HG03135 (cell line): ENCODE results near the gene TRABD.
A peak's percentile ranks its signal among the peaks of the same experiment; 100 is the strongest.
"Not testable (repeated sequence)": the region's sequence is repeated elsewhere in the genome, so short reads cannot be mapped to it uniquely, and the experiment has no call there.

Source experiments
- ATAC-seq: cut with Tn5 transposase; IDR thresholded peaks from one replicate; pipeline ENCODE4 v1.9.1; 2021; ENCODE audit warnings: mild to moderate bottlenecking, moderate library complexity; ENCODE audit not compliant: unreplicated experiment

Gene TRABD

DNA sequence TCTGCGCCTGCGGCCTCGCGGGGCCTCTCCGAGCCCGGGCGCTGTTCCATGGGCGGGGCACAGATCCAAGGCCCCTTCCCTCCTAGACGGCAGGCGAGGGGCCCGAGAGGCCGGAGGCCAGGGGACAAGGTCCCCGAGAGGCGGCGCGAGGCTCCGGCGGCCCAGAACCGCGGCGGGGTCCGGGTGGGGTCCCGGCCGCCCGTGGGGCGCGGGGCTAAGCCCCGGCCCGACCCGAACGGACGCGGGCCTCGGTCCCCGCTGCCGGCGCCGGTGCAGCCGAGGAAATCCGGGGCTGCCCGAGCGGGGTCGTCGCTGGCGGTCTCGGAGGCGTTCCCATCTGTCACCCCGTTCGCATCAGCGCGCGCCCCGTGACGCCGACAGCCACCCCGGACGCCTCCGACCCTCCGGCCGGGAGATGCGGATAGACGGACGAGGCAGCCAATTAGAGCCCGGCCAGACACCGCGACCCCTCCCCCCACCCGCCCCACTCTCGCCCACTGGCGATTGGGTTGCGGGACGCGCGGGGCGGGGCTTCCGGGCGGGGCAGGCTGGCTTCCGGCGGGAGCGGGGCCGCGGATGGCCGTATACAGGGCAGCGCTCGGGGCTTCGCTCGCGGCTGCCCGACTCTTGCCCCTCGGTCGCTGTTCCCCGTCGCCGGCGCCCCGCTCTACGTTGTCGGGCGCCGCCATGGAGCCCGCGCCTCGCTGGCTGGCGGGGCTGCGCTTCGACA, 14.9 kb downstream of the TRABD start, which contains the start of gene SELENOO:
TSS of gene SELENOO (plus strand) at position 551 of the 730 bp plus-strand sequence. CDS start at position 577, 26 bp downstream.
- ATAC-seq = peak; percentile 59

DNA sequence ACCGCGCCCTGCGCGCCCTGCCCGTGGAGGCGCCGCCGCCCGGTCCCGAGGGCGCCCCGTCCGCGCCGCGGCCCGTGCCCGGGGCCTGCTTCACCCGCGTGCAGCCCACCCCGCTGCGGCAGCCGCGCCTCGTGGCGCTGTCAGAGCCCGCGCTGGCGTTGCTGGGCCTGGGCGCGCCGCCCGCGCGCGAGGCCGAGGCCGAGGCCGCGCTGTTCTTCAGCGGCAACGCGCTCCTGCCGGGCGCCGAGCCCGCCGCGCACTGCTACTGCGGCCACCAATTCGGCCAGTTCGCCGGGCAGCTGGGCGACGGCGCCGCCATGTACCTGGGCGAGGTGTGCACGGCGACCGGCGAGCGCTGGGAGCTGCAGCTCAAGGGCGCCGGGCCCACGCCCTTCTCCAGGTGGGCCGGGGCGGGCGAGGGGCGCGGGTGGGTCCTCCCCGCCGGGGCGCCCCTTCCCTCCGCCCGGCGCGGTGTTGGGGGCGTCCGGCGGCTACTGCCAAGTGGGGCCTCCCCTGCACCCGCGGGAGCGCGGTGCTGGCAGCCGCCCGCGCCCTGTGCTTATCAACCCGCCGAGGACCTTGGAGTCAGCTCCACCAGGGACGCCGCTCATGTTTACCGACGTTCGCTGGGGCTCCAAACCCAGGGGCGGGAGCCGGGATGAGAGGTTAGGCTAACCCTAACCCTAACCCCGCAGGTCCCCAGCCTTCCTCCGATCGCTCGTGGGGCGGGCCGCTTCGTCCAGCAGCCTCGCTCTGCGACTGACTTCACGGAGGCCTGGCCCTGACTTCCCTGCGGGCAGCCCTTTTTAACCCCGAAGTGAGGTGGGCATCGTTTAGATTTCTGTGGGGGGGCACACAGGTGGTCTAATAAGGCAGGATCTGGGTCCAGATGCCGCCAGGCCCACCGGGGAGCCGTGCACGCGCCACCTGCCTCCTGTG, 15.7 kb downstream of the TRABD start:
- ATAC-seq = peak; percentile 19

DNA sequence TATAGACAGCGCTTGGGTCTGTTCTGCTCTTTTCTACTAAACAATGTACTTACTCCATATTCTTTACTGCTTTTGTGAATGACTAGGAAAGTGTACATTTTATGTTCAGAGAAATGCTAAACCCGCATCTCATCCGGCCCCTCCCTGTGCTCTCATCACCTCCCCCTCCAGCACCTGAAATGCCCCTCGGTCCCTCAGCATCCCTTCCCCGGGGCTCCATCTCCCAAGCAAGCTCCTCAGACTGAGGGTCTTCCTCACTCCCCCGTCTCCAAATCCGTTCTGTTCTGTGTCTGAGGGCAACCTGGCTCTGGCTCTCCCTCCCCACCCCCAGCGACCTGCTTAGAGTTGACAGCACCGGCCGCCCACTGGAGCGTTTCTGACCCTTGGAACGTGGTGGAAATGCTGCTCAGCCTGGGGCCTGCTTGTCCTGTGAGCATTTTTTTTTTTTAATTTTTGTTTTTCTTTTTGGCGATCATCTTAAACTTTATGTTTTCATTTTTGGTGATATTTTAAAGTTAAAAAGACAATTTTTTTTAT, 16.5 kb downstream of the TRABD start:
- ATAC-seq = no peak

DNA sequence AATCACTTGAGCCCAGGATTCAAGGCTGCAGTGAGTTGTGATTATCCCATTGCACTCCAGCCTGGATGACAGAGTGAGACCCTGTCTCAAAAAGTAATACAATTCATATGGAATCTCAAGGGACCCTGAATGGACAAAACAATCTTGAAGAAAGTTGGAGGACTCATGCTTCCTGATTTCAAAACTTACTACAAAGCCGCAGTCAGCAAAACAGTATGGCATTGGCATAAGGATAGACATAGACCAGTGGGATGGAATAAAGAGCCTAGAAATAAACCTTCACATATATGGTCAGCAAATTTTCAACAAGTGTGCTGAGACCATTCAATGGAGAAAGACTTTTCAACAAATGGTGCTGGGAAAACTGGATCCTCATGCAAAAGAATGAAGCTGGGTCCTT, 17.6 kb downstream of the TRABD start:
- ATAC-seq = no peak

DNA sequence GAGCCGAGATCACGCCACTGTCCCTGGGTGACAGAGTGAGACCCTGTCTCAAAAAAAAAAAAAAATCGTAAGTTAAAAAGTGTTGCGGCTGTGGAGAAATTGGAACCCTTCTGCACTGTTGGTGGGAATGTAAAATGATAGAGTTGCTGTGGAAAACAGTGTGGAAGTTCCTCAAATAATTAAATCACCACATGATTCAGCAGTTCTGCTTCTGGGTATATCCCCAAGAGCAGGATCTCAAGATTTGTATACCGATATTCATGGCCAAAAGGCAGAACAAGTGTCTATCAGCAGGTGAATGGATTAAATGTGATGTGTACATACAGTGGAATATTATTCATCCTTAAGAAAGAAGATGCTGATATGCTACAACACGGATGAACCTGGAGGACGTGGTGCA, 18.9 kb downstream of the TRABD start:
- ATAC-seq = no peak

DNA sequence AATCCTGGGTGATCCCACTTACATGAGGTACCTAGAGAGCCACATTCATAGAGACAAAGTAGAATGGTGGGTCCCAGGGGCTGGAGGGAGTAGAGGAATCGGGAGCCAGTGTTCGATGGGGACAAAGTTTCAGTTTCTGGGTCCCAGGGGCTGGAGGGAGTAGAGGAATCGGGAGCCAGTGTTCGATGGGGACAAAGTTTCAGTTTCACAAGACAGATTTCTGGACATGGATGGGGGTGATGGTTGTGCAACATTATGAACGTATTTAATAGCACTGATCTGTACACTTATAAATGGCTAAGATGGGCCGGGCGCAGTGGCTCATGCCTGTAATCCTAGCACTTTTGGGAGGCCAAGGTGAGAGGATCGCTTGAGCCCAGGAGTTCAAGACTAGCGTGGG, 19.3 kb downstream of the TRABD start:
- not testable (repeated sequence) for ATAC-seq

DNA sequence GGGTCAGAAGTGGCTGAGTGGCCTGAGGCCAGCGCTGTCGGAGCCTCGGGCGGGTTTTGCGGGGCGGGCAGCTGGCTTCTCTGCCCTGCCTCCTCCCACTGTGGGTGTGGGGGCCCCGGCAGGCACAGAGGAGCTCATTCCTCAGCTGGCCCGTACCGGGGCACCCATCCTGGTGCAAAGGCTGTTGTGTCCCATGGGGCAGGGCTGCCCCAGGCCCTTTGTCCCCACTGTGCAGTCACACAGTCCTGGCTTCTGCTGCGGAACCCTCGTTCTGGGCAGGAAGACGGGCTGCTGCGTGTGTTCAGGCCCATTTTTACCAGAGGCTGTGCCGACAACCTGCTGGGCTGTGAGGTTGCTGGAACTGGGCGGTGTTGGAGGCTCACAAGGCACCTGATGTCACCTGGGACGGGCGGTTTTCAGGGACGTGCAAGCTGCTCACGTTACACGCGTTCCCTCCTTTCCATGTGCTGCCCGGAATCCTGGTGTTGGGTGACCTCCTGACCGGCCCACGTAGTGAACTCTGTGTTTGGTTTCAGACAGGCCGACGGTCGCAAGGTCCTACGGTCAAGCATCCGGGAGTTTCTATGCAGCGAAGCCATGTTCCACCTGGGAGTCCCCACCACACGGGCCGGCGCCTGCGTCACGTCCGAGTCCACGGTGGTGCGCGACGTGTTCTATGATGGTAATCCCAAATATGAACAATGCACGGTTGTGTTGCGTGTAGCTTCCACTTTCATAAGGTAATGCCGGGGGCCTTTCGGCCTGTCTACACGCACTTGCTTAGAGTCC, 20.3 kb downstream of the TRABD start:
- ATAC-seq = no peak

DNA sequence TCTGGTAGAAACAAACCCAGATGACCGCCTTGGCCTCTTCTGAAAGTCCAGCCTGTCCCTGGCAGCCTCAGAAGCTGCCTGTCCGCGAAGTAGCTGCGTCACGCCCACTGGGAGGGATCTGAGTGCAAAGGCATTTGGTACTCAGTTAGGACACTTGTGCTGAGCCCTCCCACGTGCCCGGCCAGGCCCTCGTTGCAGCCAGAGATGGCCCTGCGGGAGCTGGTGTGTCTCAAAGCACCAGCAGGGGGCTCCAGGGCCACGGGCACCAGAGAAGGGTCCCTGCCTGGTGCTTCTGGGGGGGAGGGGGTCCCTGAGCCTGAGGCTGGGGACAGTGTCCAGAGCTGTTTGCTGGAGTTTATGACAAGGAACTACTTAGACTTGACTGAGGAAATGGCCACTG, 20.9 kb downstream of the TRABD start:
- ATAC-seq = no peak

DNA sequence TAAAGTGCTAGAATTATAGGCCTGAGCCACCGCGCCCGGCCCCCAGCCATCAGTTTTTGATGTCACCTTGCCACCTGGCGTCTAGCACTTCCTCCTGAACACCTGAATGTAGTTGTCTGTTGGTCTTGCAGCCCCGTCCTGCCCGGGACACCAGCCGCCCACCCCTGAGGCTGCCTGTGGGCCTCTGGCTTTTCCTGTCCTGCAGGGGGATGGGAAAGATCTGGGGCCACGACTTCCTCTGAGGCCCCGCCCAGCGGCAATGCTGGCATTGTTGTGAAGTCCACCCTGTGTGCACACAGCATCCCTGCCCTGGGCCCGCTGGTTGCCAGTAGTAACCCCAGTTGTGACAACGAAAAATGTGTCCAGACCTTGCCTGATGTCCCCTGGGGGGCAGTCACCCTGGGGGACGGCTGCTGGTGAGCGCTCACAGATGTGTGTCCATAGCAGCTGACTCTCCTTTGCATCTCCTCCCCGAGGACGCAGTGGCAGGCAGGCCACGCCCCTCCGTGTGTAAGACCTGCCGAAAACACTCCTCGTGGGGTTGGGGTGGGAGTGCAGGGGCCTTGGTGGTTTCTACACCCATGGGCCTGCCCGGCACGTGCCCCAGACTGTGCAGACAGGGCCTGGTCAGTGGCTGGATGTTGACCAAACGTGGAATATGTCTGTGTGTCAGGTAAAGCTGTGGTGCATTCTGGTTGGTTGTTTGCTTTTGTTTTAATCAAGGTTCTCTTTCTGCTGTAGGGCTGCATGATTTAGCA, 21.8 kb downstream of the TRABD start:
- ATAC-seq = no peak

DNA sequence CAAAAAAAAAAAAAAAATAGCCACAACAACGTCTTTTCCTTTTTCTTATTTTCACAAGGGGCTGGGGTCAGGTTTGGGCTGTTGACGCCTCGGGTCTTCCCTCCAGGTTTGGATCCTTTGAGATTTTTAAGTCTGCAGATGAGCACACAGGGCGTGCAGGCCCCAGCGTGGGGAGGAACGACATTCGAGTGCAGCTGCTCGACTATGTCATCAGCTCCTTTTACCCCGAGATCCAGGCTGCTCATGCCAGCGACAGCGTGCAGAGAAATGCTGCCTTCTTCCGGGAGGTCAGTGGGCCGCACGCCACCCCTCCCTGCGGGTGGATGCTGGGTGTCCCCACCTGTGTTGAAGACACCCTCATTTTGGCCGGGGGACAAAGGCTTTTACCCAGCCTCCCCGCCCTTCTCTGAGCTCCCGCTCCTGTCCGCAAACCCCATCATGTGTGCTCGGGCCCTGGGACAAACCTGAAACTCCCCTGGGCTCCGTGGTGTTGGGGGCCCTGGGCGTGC, 22.8 kb downstream of the TRABD start:
- no peak for ATAC-seq

DNA sequence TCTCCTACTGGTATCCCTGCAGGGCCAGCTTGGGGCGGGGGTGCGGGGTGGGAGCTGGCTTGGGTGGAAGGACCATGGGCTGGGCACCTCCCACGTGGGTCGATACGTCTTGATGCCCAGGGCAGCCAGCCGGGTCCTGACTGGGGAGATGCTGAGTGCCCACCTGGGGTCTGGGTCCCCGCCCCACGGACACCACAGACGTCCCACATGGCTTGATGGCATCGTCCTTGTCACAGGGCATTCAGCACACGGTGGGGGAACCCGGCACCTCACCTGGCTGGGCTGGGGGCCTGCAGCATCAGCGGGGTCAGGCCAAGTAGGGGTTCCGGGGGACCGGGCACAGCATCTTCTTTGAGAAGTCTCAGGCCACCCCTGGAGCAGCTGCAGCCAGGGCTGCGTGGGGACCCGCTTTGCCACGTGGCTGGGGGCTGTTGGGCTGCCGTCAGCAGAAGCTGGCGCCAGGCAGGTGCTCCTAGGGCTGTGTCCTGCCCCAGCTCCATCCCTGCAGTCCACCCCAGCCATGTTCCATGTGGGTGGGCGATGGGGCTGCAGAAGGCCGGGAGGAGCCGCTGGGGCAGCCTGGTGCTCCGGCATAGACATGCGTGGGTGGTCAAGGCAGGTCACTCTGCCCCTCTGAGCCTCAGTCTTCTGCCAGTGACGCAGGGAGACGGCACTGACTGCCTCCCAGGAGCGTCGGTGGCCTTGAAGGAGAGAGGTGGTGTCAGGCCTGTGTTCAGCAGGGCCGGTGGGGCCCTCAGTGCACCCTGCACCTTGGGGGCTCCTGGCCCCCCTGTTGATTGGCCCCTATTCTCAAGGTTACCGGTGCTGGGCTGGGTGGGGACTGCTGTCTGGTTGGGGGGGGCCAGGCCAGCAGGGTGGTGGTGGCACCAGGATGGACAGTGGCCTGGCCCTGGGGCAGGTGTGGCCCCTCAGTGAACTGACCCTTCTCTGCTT, 23.5 kb downstream of the TRABD start:
- ATAC-seq = no peak

DNA sequence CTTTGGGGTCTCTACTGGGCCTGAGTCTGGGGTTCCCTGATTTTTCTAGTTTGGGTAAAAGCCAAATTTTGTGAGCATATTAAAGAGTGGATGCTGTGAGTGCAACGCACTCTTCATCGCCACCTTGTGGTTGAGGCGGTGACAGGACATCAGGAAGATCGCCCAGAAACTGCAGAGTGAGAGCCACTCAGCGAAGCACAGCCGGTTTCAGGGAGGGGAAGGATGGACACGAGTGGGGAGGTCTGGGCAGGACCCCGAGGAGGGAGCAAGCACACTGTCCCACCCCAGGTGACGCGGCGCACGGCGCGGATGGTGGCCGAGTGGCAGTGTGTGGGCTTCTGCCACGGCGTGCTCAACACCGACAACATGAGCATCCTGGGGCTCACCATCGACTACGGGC, 24.2 kb downstream of the TRABD start:
- no peak for ATAC-seq

DNA sequence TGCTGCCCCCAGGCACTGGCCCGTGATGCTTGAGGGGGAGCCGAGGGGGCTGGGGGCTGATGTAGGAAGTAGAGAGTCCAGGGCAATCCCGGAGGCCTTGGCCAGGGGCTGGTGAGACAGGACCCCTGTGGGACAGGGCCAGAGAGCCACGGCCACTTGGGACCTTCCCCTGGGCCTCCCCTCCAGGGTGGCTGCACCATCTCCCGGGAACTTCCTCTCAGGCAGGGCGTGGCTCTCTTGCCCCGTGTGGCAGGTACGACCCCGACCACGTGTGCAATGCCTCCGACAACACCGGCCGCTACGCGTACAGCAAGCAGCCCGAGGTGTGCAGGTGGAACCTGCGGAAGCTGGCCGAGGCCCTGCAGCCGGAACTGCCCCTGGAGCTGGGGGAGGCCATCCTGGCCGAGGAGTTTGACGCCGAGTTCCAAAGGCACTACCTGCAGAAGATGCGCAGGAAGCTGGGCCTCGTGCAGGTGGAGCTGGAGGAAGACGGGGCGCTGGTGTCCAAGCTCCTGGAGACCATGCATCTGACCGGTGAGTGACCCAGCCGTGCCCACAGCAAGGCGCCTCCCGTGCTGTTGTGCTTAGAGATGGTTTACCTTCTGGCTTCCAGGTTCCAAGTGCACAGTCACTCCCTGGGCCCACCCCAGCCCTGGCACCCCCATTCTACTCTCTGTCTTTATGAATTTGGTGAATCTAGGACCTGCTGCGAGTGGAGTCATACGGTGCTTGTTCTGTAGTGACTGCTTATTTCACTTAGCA, 24.8 kb downstream of the TRABD start:
- no peak for ATAC-seq

DNA sequence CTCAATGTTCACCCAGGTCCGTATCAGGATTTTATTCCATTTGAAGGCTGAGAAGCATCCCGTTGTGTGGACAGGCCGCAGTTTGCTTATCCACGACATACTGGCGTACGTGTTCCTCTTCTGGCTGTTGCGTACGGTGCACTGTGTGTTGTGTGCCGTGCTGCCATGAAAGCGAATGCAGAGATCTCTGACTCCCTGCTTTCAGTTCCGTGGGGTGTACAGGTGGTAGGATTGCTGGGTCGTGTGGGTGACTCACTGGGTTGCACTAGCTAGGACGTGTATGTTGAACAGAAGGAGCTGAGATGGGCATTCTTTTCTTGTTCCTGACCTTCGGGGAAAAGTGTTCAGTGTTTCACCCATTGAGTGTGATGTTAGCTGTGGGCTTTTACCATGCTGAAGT, 25.4 kb downstream of the TRABD start:
- ATAC-seq = no peak

DNA sequence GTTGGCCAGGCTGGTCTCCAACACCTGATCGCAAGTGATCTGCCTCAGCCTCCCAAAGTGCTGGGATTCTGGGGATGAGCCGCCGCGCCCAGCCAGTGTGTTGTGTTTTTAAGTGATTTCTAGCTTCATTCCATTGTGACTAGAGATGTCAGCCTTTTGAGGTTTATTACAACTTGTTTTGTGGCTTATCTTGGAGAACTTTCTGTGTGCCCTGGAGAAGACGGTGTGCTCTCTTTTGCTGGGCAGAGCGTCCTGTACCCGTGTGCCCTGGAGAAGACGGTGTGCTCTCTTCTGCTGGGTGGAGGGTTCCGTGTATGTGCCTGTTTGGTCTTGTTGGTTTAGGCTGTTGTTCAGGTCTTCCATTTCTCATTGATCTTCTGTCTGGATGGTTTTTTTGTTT, 27.6 kb downstream of the TRABD start:
- ATAC-seq = no peak

DNA sequence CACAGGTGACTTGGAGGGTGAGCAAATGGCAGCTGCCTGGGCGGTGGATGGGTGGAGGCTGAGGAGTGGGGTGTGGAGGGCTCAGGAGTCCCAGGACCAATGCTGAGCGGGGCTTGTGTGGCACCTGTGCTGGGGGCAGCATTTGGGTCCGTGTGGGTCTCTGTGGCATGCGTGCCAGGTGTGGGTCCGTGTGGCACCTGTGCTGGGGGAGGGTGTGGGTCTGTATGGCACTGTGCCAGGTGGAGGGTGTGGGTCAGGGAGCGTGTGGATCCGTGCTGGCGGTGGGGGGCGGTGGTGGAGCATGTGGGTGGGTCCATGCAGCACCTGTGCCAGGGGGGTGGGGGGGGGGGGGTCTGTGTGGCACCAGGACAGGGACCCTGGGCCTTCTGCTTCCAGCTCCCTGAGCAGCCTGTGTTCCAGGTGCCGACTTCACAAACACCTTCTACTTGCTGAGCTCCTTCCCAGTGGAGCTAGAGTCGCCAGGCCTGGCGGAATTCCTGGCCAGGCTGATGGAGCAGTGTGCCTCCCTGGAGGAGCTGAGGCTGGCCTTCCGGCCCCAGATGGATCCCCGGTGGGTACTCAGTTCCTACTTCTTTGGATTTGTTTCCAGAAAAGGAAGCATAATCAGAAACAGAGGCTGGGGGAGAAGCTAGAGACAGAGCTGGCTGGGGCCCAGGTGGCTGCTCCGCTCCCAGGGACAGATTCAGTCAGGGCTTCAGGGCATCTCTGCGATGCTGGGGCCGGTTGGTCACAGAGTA, 29.8 kb downstream of the TRABD start:
- ATAC-seq = no peak

DNA sequence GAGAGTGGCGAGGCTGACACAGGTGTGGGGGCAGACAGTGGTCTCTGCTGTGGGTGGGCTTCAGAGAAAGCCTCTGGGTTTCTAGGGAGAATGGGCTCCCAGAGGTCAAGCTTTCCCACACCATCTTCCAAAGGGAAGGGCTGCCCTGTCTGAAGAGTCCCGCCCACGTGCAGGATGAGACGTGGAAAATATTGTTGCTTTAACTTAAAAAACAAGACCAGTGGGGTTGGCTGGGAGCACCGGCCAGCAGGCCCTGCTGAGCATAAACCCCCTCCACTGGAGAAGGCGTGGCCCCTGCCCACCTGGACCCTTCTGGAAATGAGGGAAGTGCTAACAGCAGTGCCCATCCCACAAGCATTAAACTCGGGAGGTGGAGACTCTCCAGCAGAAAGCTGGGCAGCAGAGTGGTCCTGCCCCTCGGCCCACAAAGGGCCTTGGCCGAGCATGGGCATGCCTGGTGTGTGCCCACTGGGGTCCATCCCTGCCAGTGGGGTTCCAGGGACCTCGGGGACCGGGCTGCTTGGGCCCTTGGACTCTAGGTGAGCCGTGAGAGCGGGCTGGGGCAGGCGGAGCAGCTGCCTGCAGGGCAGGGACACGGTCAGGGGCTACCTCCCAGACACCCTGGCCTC, 30.5 kb downstream of the TRABD start:
- ATAC-seq = no peak
